Adrenal gland (tissue), 12 donors: ENCODE results near the gene PXDN. TPM values are rescaled to one million over a fixed set of nuclear protein-coding genes. Genes with fewer than 3 reads are reported as not detected.
A peak's percentile ranks its signal among the peaks of the same experiment; 100 is the strongest.

Experiments
- DNase-seq, 7 donors: peaks; one replicate each; pipeline ENCODE4 v3.0.0-alpha.2; 2019 to 2020
- H3K27ac ChIP-seq, 5 donors: fragments of 200-600 bp; sonication (generic) in 4 of 5; 1 replicate in 3 of 5; 2 replicates in 2 of 5; pipeline versions ENCODE4 v1.5.1 to v1.8.0; 2016 to 2020; ENCODE audit warnings: mild to moderate bottlenecking in 1 of 5
- H3K27me3 ChIP-seq: fragments of 200-600 bp; 2 replicates; pipeline ENCODE4 v1.8.0; 2021
- H3K36me3 ChIP-seq, 2 donors: fragments of 200-600 bp; replicated peaks in 1 of 2; 1 replicate in 1 of 2; 2 replicates in 1 of 2; pipeline versions ENCODE4 v1.5.1 to v1.8.0; 2018 to 2022
- H3K4me1 ChIP-seq, 2 donors: fragments of 200-600 bp; replicated peaks in 1 of 2; 1 replicate in 1 of 2; 2 replicates in 1 of 2; pipeline versions ENCODE4 v1.5.1 to v1.8.0; 2018 to 2021
- H3K4me3 ChIP-seq, 4 donors: fragments of 200-600 bp; sonication (generic) in 3 of 4; one replicate each; pipeline ENCODE4 v1.5.1; 2016 to 2018
- H3K9me3 ChIP-seq, 3 donors: fragments of 200-600 bp; sonication (generic) in 1 of 3; replicated peaks in 1 of 3; 1 replicate in 2 of 3; 2 replicates in 1 of 3; pipeline versions ENCODE4 v1.5.1 to v1.8.0; 2016 to 2021
- CTCF ChIP-seq, 6 experiments: fragments of 450-650 bp in 4 of 6; fragments of 200-600 bp in 2 of 6; sonication (generic) in 1 of 6; IDR thresholded peaks; 1 replicate in 5 of 6; 2 replicates in 1 of 6; pipeline versions ENCODE4 v1.5.1 to v1.8.0; 2016 to 2021; ENCODE audit warnings: antibody characterized with exemption in 6 of 6, mild to moderate bottlenecking in 2 of 6, moderate library complexity in 1 of 6
- POLR2A ChIP-seq, 2 donors: fragments of 450-650 bp; IDR thresholded peaks; one replicate each; pipeline ENCODE4 v1.6.1; 2017; ENCODE audit warnings: antibody characterized with exemption in 2 of 2, mild to moderate bottlenecking in 2 of 2, moderate library complexity in 1 of 2
- WGBS, 4 donors: extraction: QIAGEN DNeasy Blood & Tissue Kit in 2 of 4; methylation state at CpG; one replicate each; pipeline versions ENCODE4 v1.1.5 to v1.1.7; 2013 to 2017; 5-methylcytosine and 5-hydroxymethylcytosine counted together
- intact Hi-C, 2 donors: fragments of 100-400 bp; cut with DNase I; formaldehyde crosslinking; loops; one replicate each; pipeline versions ENCODE4 v1.14.1 to v1.15.0; 2022 to 2023
- polyA plus RNA-seq, 3 donors: library from polyadenylated mRNA; stranded (reverse); fragments of 200-250 nt in 2 of 3; fragments of 350-450 nt in 1 of 3; fragmentation: Illumina TruSeq in 1 of 3; extraction: RNeasy Lipid Tissue Mini Kit (QIAGEN cat#74804) in 1 of 3; gene quantifications; one replicate each; pipeline ENCODE4 v1.2.3, GENCODE V29; 2013 to 2014
- total RNA-seq, 9 donors: library from RNA; depleted of rRNA in 4 of 9; stranded (reverse); fragments of >200 nt in 4 of 9; fragments of 120-200 nt in 1 of 9; fragmentation: NEBNext Ultra II Directional in 1 of 9; extraction: Animal tissue kit (Norgen Biotek cat#: 25700) in 1 of 9; gene quantifications; one replicate each; pipeline versions ENCODE4 v1.1.0 to v1.2.4, GENCODE V29; 2013 to 2023
- donor health status: healthy with polysubstance abuse.
- donor health status: Bipolar disorder and iron deficiency.
- donor health status: DM: yes; HTN: yes; CAD: no.
- donor health status: DM: no; HTN: no; CAD: no.
- donor health status: DM: no; HTN: no; CAD: no.
- donor health status: DM: yes; HTN: yes; CAD: no.

PXDN gene
- total and polyA plus RNA-seq, 12 donors, result 8.5 to 39.5 (median 22.1) TPM

GRCh38 chr2:1650085-1650872 lies 94.0 kb downstream of the PXDN start:
- Histone ChIP-seq H3K4me1 (peaks cover 0 to 4% of the 10 kb centered on the region in 2 donors), H3K9me3 (no peaks in the 10 kb centered on the region), H3K27ac (peak overlapping the region in 1 of 5 donors; percentile 88), H3K4me3 (no peak overlapping the region), H3K36me3 (peaks cover 0 to 19% of the 10 kb centered on the region in 2 donors), H3K27me3 (no peaks in the 10 kb centered on the region)
- WGBS, 4 donors, result 74 to 81% (median 78%) methylated on average over 15 to 19 of the region's 19 CpGs
- peak in 1 of 7 donors; percentile 28 for DNase-seq
- no peak for TF ChIP-seq CTCF (IDR thresholded peaks at IDR 0.05)
- intact Hi-C loops, result no loop called here

- intact Hi-C loops, result no loop called here
- Histone ChIP-seq H3K36me3 (peaks cover 0 to 19% of the 10 kb centered on the region in 2 donors), H3K4me1 (peaks cover 0 to 4% of the 10 kb centered on the region in 2 donors), H3K27me3 (no peaks in the 10 kb centered on the region), H3K9me3 (no peaks in the 10 kb centered on the region), H3K27ac (no peak overlapping the region), H3K4me3 (no peak overlapping the region)
- TF ChIP-seq CTCF (IDR thresholded peaks at IDR 0.05) (no peak), POLR2A (IDR thresholded peaks at IDR 0.05) (no peak)
- WGBS, 4 donors, result 93 to 94% (median 93%) methylated on average over 50 to 58 of the region's 58 CpGs
- DNase-seq, result peak in 1 of 7 donors; percentile 40
These were observed 94.9 kb downstream of the PXDN start for GRCh38 chr2:1649103-1650084.

DNA sequence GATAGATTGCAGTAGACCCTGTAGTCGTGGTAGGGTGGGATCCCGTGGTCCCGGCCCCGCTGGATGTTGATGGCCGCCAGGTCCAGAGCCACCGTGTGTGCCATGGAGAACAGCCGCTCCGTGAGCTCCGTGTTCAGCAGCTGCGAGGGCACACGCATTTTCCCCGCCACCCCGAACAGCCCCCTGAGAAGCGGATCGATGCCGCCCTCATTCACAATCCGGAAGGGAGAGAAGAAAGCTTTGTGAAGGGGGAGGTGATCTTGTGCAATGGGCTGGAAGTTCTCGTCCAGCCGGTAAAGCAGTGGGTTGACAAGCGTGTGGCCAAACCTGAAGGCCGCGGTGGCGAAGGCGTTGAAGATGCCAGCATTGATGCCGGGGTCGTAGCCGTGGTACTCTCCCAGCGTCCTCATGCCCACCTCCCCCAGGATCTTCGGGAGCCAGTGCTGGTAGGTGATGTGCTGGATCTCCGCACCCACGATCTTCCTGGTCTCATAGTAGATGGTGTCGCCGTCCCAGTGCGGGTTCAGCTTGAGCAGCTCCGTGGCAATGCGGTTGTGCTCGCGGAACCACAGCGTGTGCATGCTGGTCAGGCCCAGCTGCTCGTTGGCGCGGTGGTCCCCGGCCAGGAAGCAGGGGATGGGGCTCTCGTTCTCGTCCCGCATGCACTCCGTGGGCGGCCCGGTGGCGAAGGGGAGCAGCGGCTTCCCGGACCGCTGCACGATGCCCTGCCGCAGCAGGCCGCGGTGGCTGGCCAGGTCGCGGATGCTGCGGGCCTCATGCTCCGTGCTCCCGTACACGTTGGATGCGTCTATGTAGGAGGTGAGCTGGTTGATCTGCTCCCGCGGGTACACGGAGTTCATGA lies 95.8 kb downstream of the PXDN start:
- H3K27ac ChIP-seq, result no peak overlapping the region

More for the DNA sequence above, 95.8 kb downstream of the PXDN start:
- peak in 1 of 7 donors; percentile 28 for DNase-seq
- Histone ChIP-seq H3K36me3 (peaks cover 0 to 19% of the 10 kb centered on the region in 2 donors), H3K4me1 (peaks cover 0 to 4% of the 10 kb centered on the region in 2 donors), H3K9me3 (no peaks in the 10 kb centered on the region), H3K4me3 (no peak overlapping the region), H3K27me3 (no peaks in the 10 kb centered on the region)
- intact Hi-C loops, result no loop called here
- TF ChIP-seq CTCF (IDR thresholded peaks at IDR 0.05) (no peak), POLR2A (IDR thresholded peaks at IDR 0.05) (no peak)
- WGBS, 4 donors, result 94 to 97% (median 96%) methylated on average over 45 to 67 of the region's 67 CpGs
